Motor neuron (in vitro differentiated cells): Measurements from ENCODE around the gene NRG2. TPM values are rescaled to one million over a fixed set of nuclear protein-coding genes. Genes with fewer than 3 reads are reported as not detected.

Source experiments
- ATAC-seq, 8 experiments: fragments of 200-7000 bp; cut with Tn5 transposase; replicated peaks in 6 of 8; 2 replicates each; pipeline ENCODE4 v1.8.0; 2021; ENCODE audit warnings: mild to moderate bottlenecking in 8 of 8, moderate library complexity in 8 of 8
- H3K27ac ChIP-seq, 2 donors: fragments of 250-450 bp; sonication (Bioruptor Pico); 2 replicates each; pipeline ENCODE4 v1.9.0; 2021; ENCODE audit warnings: antibody characterized with exemption in 2 of 2, mild to moderate bottlenecking in 2 of 2, moderate library complexity in 1 of 2
- H3K4me1 ChIP-seq, 2 donors: fragments of 250-450 bp; sonication (Bioruptor Pico); replicated peaks in 1 of 2; 2 replicates each; pipeline ENCODE4 v1.6.1; 2021; ENCODE audit warnings: antibody characterized with exemption in 2 of 2, mild to moderate bottlenecking in 2 of 2, moderate library complexity in 1 of 2
- H3K4me3 ChIP-seq, 5 donors: fragments of 250-450 bp; sonication (Bioruptor Pico); 2 replicates each; pipeline ENCODE4 v1.9.0; 2021; ENCODE audit warnings: antibody characterized with exemption in 5 of 5, mild to moderate bottlenecking in 5 of 5, moderate library complexity in 4 of 5
- WGBS, 10 experiments: fragments of 450-650 bp; shearing (Covaris generic); methylation state at CpG; one replicate each; pipeline ENCODE4 v1.0.0; 2022; 5-methylcytosine and 5-hydroxymethylcytosine counted together
- in situ Hi-C, 9 experiments: fragments of 400-800 bp; cut with MboI; loops; one replicate each; pipeline ENCODE4 v1.15.0; 2021; ENCODE audit warnings: low sequenced_read_pairs in 9 of 9, low pct_unique_long_range_greater_than_20kb in 2 of 9; ENCODE audit not compliant: unreplicated experiment in 9 of 9
- total RNA-seq, 8 experiments: library from RNA; unstranded; fragments of 300-600 nt; gene quantifications; 2 replicates each; pipeline versions ENCODE4 v1.2.3 to v1.2.4, GENCODE V29; 2022

Gene NRG2
- total RNA-seq, 8 experiments from 2014 or later: 0.28 to 1.8 (median 0.71) TPM; not detected in 1

DNA sequence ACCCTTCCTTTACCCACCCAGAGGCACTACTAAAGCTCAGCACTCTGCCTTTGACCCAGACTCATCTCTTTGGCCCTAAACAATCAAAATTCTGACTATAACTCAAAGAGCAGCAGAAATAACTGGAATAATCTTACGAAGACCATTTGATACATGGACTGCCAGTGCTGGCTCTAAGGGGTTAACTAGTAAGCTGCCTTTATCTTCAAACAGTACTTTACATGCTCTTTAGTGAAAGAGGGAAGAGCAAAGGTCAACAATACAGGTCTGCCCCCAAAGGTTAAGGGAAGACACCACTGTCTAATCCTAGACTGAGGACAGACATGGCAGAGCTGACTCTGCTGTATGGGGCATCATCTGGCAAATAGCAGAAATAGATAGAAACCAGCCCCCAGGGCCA is 45.8 kb downstream of the NRG2 start:
- no peak for ATAC-seq
- 29 to 100% (median 76%) methylated on average over 1 of the region's 1 CpG; no CpG with 5 or more reads in 4 of the 10 experiments for WGBS, 10 experiments
- H3K4me1 ChIP-seq: no peaks in the 10 kb centered on the region
- in situ Hi-C loops: no loop called here
- no peak overlapping the region for H3K4me3 ChIP-seq
- H3K27ac ChIP-seq: no peak overlapping the region

DNA sequence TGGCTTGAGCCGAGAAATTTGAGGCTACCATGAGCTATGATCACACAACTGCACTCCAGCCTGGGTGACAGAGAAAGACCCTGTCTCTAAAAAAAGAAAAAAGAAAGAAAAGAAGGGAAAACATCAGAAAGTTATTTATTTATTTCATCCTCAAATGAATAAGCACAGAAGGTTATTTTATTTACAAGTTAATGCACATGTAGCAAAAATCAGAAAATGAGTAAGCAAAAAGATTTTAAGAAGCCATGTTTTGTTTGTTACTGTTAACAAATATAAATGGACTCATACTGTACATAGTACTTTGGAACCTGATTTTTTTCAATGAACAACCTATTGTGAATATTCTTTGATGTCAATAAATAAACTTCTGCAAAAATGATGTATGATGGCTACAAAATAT is 47.2 kb downstream of the NRG2 start:
- H3K27ac ChIP-seq: no peak overlapping the region
- no peaks in the 10 kb centered on the region for H3K4me1 ChIP-seq
- in situ Hi-C loops: no loop called here
- ATAC-seq: no peak
- no peak overlapping the region for H3K4me3 ChIP-seq
- WGBS, 10 experiments: 50 to 91% (median 80%) methylated on average over 1 of the region's 1 CpG; no CpG with 5 or more reads in 1 of the 10 experiments

DNA sequence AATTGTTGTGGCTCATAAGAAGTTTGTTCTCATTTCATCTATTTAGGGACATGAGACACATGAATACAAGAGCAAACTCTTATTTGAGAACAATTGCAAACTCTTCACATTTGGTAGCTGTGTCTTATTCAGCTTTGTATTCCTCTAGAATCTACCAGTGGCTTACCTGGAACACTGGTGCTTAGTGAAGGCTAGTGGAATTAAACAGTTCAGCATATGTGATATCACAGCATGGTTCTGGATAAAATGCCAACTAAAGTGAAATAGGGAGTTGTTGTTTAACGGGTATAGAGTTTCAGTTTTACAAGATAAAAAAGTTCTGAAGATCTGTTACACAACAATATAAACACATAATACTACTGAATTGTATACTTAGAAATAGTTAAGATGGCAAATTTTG is 48.9 kb downstream of the NRG2 start:
- Histone ChIP-seq H3K27ac (no peak overlapping the region), H3K4me3 (no peak overlapping the region), H3K4me1 (no peaks in the 10 kb centered on the region)
- WGBS, 10 experiments: 38 to 83% (median 63%) methylated on average over 1 of the region's 1 CpG; no CpG with 5 or more reads in 1 of the 10 experiments
- ATAC-seq: no peak
- in situ Hi-C loops: no loop called here

DNA sequence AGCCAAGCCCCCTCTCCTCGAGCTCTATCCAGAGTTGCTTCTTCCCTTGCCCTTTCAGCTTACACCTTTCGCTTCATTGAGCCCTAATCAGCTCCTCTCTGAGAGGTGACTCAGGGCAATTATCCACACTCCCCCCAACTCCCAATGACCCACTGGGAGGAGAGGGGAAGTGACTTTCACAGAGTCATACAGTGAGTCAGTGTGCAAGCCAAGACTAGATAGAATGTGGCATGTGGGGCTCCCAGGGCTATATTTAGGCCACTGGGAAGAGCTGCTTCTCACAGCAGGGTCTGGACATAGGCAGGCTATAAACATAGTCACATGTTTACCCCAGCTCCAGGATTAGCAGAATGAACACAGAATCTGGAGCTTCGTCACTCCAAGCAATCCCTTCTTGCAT is 57.4 kb downstream of the NRG2 start:
- in situ Hi-C loops: no loop called here
- 0 to 67% (median 20%) methylated on average over 1 to 2 of the region's 3 CpGs; no CpG with 5 or more reads in 3 of the 10 experiments for WGBS, 10 experiments
- H3K4me3 ChIP-seq: no peak overlapping the region
- no peaks in the 10 kb centered on the region for H3K4me1 ChIP-seq
- H3K27ac ChIP-seq: no peak overlapping the region
- peak in 6 of 8 experiments; percentile 27 to 96 (median 36) for ATAC-seq

DNA sequence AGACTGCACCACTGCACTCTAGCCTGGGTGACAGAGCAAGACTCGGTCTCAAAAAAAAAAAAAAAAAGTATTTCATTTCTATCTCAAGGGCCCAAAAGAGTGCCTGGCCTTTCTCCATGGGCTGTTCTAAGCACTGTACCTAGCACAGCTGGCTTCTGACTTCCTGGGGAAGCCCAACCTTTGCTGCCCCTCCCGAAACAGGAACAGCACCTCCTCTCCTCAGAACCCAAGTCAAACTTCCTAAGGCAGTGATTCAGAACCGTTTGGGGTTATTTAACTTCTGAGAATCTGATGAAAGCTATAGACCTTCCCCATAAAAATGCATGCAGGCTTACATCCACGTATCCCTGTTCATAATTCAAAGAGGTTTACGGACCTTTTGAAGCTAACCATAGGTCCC is 57.8 kb downstream of the NRG2 start:
- Histone ChIP-seq H3K4me3 (no peak overlapping the region), H3K4me1 (no peaks in the 10 kb centered on the region), H3K27ac (no peak overlapping the region)
- WGBS, 10 experiments: 0 to 100% (median 38%) methylated on average over 1 to 4 of the region's 5 CpGs; no CpG with 5 or more reads in 1 of the 10 experiments
- in situ Hi-C loops: no loop called here
- ATAC-seq: peak in 2 of 8 experiments; percentile 13 to 19

DNA sequence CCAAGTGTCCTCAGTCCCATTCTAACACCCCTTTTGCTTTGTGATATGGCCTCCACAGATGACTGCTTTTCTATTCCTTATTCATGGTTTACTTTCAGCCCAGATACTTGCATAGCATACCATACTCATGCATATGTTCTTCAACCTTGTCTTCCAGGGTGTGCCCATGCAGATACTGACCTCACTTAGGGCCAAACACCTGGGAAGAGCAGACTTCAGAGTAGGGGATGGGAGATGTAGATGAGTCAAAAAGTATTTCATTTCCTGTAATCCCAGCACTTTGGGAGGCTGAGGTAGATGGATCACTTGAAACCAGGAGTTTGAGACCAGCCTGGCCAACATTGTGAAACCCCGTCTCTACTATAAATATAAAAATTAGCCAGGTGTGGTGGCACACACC is 58.3 kb downstream of the NRG2 start:
- in situ Hi-C loops: no loop called here
- WGBS, 10 experiments: 80 to 100% (median 83%) methylated on average over 1 of the region's 1 CpG; no CpG with 5 or more reads in 7 of the 10 experiments
- ATAC-seq: peak in 1 of 8 experiments; percentile 36

DNA sequence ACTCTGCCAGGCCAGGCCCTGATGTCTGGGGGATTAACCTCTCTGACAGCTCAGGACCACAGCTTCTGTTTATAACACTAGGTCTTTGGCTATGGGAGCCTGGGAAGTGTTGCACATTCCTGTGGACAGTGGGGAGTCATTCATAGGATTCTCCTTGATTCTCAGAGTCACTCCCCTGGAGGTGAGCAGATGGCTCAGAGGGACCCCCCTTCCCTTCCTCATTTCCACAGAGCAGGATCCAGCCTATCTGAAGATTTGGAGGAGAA is 60.2 kb downstream of the NRG2 start:
- in situ Hi-C loops: no loop called here
- Histone ChIP-seq H3K27ac (no peak overlapping the region), H3K4me3 (no peak overlapping the region), H3K4me1 (no peaks in the 10 kb centered on the region)
- no peak for ATAC-seq

More for the DNA sequence above, 58.3 kb downstream of the NRG2 start:
- Histone ChIP-seq H3K27ac (no peak overlapping the region), H3K4me1 (no peaks in the 10 kb centered on the region), H3K4me3 (no peak overlapping the region)

DNA sequence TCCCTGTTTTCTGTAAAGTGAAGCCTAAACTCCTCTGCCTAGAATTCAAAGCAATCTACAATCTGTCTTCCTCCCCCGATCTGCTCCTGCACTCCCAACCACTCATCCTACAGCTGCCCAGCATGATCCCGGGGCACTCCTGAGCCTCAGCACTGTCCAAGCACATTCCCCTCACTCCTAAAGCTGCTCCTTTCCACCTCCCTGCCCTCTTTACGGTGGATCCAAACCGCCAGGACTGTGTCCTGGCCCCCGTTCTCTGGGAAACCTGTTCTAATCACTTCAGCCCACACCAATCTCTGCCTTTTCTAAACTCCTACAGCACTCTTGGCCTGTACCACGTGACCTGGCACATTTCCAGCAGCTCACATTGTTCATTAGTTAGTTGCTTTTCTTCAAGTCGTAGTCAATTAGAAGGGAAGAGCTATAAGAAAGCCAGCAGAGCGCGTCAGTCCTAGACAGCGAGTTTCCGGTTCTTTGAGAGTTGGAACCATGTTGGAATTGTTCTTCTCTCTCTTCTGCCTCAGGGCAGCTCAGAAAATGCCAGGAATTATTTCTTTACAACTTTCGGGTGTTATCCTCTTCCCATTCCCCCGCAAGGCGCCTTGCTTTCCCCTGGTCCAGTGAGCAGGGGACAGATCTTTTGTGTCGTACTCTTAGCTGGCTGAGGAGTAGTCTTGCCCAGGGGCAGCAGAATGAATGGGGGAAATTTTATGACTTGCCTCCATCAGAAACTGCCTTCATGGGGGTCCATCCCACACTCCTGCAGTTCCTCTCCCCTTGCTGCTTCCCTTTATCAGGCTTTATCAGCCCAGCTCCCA is 60.7 kb downstream of the NRG2 start:
- in situ Hi-C loops: no loop called here
- Histone ChIP-seq H3K4me1 (no peaks in the 10 kb centered on the region), H3K4me3 (no peak overlapping the region), H3K27ac (no peak overlapping the region)
- 34 to 100% (median 59%) methylated on average over 1 to 13 of the region's 15 CpGs; no CpG with 5 or more reads in 2 of the 10 experiments for WGBS, 10 experiments
- ATAC-seq: peak in 4 of 8 experiments; percentile 20 to 59 (median 32)

DNA sequence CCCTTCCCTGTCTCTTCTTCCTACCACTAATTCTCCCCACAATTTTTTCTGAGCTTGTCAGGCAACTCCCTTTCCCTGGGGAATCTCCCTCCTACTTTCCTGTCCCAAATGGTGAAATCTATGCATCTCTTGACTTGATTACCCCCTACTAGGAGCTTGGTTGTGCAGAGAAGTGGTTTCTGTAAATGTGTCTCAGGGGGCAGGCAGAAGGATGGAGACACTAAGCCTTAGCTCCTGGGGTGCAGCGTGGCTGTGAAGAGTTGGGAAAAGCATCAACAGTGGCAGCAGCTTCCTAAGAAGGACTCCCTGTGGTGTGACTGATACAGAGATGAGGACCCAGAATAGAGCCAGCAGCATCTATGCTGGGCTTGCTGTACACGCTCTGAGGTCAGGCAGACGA is 62.3 kb downstream of the NRG2 start:
- H3K4me1 ChIP-seq: no peaks in the 10 kb centered on the region
- H3K27ac ChIP-seq: no peak overlapping the region
- ATAC-seq: no peak
- WGBS, 10 experiments: 45 to 60% (median 60%) methylated on average over 1 to 3 of the region's 3 CpGs; no CpG with 5 or more reads in 7 of the 10 experiments
- in situ Hi-C loops: no loop called here
- H3K4me3 ChIP-seq: no peak overlapping the region

DNA sequence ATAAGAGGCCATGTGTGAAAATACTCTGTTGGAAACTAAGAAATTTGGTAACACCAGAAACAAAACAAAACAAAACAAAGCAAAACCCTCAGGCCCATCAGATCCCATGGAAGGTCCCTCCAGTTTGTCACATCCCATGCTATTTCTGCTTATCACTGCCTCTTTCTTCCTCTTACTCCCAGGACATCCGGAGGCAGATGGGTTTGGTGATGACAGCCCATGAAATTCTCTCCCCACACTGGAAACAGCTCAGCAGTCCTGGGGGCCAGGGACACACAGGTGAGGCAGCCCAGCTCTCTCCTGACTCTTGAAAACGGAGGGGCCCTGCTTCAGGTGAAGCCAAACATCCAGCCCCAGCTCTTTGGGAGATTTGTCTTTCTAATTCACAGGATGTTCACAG is 63.2 kb downstream of the NRG2 start:
- WGBS, 10 experiments: 43 to 73% (median 65%) methylated on average over 1 to 2 of the region's 2 CpGs; no CpG with 5 or more reads in 4 of the 10 experiments
- Histone ChIP-seq H3K4me1 (no peaks in the 10 kb centered on the region), H3K27ac (no peak overlapping the region), H3K4me3 (no peak overlapping the region)
- ATAC-seq: no peak
- in situ Hi-C loops: loop anchor here in 1 of 9 experiments (10.0 kb wide), 1 partner anchor 195 kb away; no protein-coding TSS in a partner anchor

DNA sequence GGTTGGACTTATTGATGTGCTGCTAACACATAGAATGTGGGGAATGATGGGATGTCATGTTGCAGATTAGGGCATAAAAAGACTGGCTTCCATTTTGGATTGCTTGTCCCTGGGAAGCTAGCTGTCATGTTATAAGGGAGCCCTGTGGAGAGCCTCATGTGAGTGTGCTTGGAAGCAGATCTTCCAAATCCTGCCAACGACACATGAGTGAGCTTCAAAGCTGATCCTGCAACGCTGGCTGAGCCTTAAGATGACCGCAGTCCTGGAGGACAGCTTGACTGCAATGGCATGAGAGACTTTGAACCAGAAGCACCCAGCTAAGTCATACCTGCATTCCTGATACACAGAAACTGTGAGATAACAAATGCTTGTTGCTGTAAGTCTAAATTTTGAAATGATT is 63.6 kb downstream of the NRG2 start:
- Histone ChIP-seq H3K4me1 (no peaks in the 10 kb centered on the region), H3K4me3 (no peak overlapping the region), H3K27ac (no peak overlapping the region)
- in situ Hi-C loops: loop anchor here in 1 of 9 experiments (10.0 kb wide), 1 partner anchor 195 kb away; no protein-coding TSS in a partner anchor
- ATAC-seq: no peak
- 20 to 100% (median 70%) methylated on average over 1 to 3 of the region's 3 CpGs; no CpG with 5 or more reads in 5 of the 10 experiments for WGBS, 10 experiments

DNA sequence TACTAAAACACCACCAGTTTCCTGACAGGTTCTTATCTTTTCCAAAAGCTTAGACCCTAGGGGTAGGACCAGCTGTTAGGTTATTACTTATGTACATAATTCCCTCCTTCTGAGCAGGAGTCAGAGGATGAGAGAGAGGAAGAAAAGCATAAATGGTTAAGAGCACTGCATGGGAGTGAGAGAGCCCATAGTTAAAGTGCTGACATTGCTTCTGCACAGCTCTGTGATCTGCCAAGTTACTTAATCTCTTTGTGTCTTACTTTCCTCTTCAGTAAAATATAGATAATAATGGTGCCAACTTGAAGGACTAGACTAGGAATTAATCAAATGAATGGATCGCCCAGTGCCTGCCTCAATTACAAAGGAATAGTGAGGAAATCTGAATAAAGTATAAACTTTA is 66.4 kb downstream of the NRG2 start:
- no peak overlapping the region for H3K4me3 ChIP-seq
- in situ Hi-C loops: loop anchor here in 1 of 9 experiments (10.0 kb wide), 1 partner anchor 192 kb away; no protein-coding TSS in a partner anchor
- H3K27ac ChIP-seq: no peak overlapping the region
- WGBS, 10 experiments: 33 to 73% (median 63%) methylated on average over 1 of the region's 1 CpG
- ATAC-seq: no peak
- no peaks in the 10 kb centered on the region for H3K4me1 ChIP-seq

DNA sequence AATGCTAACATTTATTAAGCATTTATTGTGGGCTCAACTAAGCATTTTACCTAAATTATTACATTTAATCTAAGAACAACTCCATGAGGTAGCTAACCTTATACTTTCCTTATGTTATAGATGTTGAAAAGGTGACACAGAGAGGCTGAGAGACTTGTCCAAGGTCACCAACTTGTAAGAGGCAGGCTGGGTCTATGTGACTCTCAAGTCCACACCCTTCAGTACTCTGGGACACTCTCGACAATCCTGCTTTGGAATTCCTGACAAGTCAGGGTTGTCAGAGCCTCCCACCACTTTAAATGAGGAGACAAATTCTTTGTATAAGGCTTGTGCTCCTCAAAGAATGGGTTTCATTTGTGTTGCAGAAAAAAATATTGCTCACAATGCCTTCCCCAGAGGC is 67.2 kb downstream of the NRG2 start:
- no peak for ATAC-seq
- WGBS, 10 experiments: 0 to 17% (median 0%) methylated on average over 1 of the region's 1 CpG; no CpG with 5 or more reads in 5 of the 10 experiments
- H3K4me3 ChIP-seq: no peak overlapping the region
- H3K4me1 ChIP-seq: no peaks in the 10 kb centered on the region
- in situ Hi-C loops: loop anchor here in 1 of 9 experiments (10.0 kb wide), 1 partner anchor 191 kb away; no protein-coding TSS in a partner anchor
- no peak overlapping the region for H3K27ac ChIP-seq
